Right atrium auricular region (tissue), 2 donors: ENCODE measurements around the gene SPACA4. TPM values are rescaled to one million over a fixed set of nuclear protein-coding genes. Genes with fewer than 3 reads are reported as not detected.

Experiments used
- DNase-seq: peaks from one replicate; pipeline ENCODE4 v3.0.0-alpha.2; 2019; ENCODE audit warnings: low spot score
- H3K27ac ChIP-seq, 2 donors: fragments of 200-600 bp; sonication (generic); 1 replicate in 1 of 2; 2 replicates in 1 of 2; pipeline ENCODE4 v1.5.1; 2016 to 2019
- H3K27me3 ChIP-seq, 2 donors: fragments of 200-600 bp; sonication (generic); one replicate each; pipeline versions ENCODE4 v1.5.1 to v1.6.0; 2017 to 2019
- H3K36me3 ChIP-seq: fragments of 200-600 bp; sonication (generic); one replicate; pipeline ENCODE4 v1.5.1; 2016
- H3K4me1 ChIP-seq, 2 donors: fragments of 200-600 bp; sonication (generic); one replicate each; pipeline versions ENCODE4 v1.5.1 to v1.6.0; 2017 to 2019
- H3K4me3 ChIP-seq, 2 donors: fragments of 200-600 bp; sonication (generic); 1 replicate in 1 of 2; 2 replicates in 1 of 2; pipeline ENCODE4 v1.5.1; 2017 to 2019; ENCODE audit warnings: mild to moderate bottlenecking in 1 of 2, moderate library complexity in 1 of 2
- H3K9me3 ChIP-seq, 2 donors: fragments of 200-600 bp; sonication (generic); one replicate each; pipeline ENCODE4 v1.5.1; 2019
- total RNA-seq, 2 donors: library from RNA; depleted of rRNA; stranded (reverse); fragments of >200 nt; gene quantifications; one replicate each; pipeline ENCODE4 v1.1.0, GENCODE V29; 2016
- TF ChIP-seq, protein P1 (sequence below), 2 donors: fragments of 200-600 bp; sonication (generic); IDR thresholded peaks; one replicate each; pipeline ENCODE4 v1.5.1; 2019; ENCODE audit warnings: antibody characterized with exemption in 2 of 2

SPACA4 gene
- total RNA-seq, 2 donors from 2014 or later, result not detected

DNA sequence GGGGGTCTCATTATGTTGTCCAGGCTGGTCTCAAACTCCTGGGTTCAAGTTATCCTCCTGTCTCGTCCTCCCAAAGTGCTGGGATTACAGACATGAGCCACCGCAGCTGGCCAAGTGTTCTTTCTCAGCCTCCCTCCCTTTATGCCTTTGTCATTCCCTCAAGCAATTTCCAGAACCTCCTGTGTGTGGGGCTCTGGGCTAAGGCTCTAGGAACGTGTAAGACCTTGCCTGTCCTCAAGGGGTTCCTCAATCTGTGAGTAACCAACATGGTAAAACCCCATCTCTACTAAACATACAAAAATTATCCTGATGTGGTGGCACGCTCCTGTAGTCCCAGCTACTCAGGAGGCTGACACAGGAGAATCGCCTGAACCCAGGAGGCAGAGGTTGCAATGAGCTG, 15.5 kb upstream of the SPACA4 start:
- H3K9me3 ChIP-seq, result no peaks in the 10 kb centered on the region
- no peak overlapping the region for H3K4me3 ChIP-seq
- no peak for DNase-seq
- no peaks in the 10 kb centered on the region for H3K27me3 ChIP-seq
- TF ChIP-seq, protein P1, sequence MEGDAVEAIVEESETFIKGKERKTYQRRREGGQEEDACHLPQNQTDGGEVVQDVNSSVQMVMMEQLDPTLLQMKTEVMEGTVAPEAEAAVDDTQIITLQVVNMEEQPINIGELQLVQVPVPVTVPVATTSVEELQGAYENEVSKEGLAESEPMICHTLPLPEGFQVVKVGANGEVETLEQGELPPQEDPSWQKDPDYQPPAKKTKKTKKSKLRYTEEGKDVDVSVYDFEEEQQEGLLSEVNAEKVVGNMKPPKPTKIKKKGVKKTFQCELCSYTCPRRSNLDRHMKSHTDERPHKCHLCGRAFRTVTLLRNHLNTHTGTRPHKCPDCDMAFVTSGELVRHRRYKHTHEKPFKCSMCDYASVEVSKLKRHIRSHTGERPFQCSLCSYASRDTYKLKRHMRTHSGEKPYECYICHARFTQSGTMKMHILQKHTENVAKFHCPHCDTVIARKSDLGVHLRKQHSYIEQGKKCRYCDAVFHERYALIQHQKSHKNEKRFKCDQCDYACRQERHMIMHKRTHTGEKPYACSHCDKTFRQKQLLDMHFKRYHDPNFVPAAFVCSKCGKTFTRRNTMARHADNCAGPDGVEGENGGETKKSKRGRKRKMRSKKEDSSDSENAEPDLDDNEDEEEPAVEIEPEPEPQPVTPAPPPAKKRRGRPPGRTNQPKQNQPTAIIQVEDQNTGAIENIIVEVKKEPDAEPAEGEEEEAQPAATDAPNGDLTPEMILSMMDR (IDR thresholded peaks at IDR 0.05), result no peak
- H3K27ac ChIP-seq, result no peak overlapping the region
- no peaks in the 10 kb centered on the region for H3K36me3 ChIP-seq
- H3K4me1 ChIP-seq, result peaks cover 0 to 4% of the 10 kb centered on the region in 2 donors

DNA sequence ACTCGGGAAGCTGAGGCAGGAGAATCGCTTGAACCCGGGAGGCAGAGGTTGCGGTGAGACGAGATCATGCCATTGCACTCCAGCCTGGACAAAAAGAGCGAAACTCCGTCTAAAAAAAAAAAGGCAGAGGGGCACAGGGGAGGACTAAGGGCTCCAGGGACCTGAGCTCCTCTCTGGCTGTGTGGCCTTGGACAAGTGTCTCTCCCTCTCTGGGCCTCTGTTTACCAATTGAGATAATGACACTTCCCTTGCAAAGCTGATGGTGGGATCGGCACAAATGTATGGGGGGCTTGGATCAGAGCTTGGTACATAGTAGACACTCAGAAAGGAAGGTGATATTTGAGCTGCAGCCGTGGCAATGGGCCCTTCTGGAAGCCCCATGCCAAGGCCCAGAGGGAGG, 11.4 kb upstream of the SPACA4 start:
- H3K9me3 ChIP-seq, result no peaks in the 10 kb centered on the region
- no peak for DNase-seq
- H3K4me3 ChIP-seq, result no peak overlapping the region
- no peak overlapping the region for H3K27ac ChIP-seq
- H3K27me3 ChIP-seq, result no peaks in the 10 kb centered on the region
- no peaks in the 10 kb centered on the region for H3K4me1 ChIP-seq
- H3K36me3 ChIP-seq, result no peaks in the 10 kb centered on the region
- TF ChIP-seq, protein P1 (IDR thresholded peaks at IDR 0.05), result no peak

GRCh38 chr19:48595833-48596232, 10.7 kb upstream of the SPACA4 start:
- TF ChIP-seq, protein P1 (IDR thresholded peaks at IDR 0.05), result no peak
- H3K27me3 ChIP-seq, result no peaks in the 10 kb centered on the region
- no peak overlapping the region for H3K27ac ChIP-seq
- no peaks in the 10 kb centered on the region for H3K36me3 ChIP-seq
- no peak for DNase-seq
- no peaks in the 10 kb centered on the region for H3K9me3 ChIP-seq
- H3K4me1 ChIP-seq, result no peaks in the 10 kb centered on the region
- no peak overlapping the region for H3K4me3 ChIP-seq

DNA sequence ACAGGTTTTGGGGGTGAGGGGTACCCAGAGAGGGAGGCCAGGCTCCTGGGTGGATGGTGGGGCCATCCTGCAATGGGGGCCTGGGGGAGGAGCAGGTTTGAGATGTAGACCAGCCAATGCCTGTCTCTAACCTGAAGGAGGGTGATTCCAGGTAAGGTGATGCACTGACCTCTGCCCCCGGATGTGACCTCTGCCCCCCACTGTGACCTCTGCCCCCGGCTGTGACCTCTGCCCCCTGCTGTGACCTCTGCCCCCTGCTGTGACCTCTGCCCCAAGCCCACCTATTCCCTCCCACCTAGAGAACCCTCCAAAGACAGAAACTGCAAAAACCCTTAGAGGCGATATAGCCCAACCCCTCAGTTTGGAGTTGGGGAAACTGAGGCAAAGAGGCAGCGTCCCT, 10.3 kb upstream of the SPACA4 start:
- no peak overlapping the region for H3K27ac ChIP-seq
- H3K4me1 ChIP-seq, result no peaks in the 10 kb centered on the region
- TF ChIP-seq, protein P1 (IDR thresholded peaks at IDR 0.05), result no peak
- no peak for DNase-seq
- H3K4me3 ChIP-seq, result no peak overlapping the region
- no peaks in the 10 kb centered on the region for H3K27me3 ChIP-seq
- no peaks in the 10 kb centered on the region for H3K9me3 ChIP-seq
- H3K36me3 ChIP-seq, result no peaks in the 10 kb centered on the region

DNA sequence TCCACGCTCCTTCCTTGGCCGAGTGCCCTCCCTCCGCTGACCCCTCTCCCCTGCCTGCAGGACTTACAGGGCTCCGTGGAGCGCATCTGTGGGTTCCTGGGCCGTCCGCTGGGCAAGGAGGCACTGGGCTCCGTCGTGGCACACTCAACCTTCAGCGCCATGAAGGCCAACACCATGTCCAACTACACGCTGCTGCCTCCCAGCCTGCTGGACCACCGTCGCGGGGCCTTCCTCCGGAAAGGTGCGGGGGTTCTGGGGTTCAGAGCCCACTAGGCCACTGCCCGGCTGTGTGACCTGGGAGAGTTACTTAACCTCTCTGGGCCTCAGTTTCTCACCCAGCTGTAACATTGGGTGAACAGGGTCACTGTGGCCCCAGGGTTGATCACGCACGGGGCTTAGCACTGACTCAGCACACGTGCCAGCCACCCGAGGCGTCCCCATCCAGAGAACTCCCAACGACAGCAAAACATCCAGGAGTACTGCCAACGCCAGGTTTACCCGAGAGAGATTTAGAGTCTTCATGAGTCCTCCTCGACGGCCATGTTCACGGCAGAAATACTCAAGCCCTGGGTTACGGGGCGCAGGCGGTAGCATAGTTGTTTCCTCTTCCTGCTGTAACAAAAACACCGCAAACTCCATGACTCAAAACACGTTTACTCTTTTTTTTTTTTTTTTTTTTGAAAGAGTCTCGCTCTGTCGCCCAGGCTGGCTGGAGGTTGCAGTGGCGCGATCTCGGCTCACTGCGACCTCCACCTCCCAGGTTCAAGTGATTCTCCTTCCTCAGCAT, 9.7 kb upstream of the SPACA4 start:
- H3K9me3 ChIP-seq, result no peaks in the 10 kb centered on the region
- H3K36me3 ChIP-seq, result no peaks in the 10 kb centered on the region
- no peak for DNase-seq
- no peaks in the 10 kb centered on the region for H3K4me1 ChIP-seq
- TF ChIP-seq, protein P1 (IDR thresholded peaks at IDR 0.05), result no peak
- H3K27me3 ChIP-seq, result no peaks in the 10 kb centered on the region
- no peak overlapping the region for H3K27ac ChIP-seq
- no peak overlapping the region for H3K4me3 ChIP-seq
